Measurements from ENCODE around the gene TCF20. TPM values are rescaled to one million over a fixed set of nuclear protein-coding genes. Genes with fewer than 3 reads are reported as not detected.

The TCF20 gene
- total RNA-seq, 4 donors from 2014 or later, result 17.4 to 28.8 (median 24.7) TPM

GRCh38 chr22:42261296-42261695 is 9.2 kb downstream of the TCF20 start:
- no peak for TF ChIP-seq CTCF (IDR thresholded peaks at IDR 0.05)
- TF ChIP-seq POLR2A (IDR thresholded peaks at IDR 0.05), result no peak
- TF ChIP-seq EP300 (IDR thresholded peaks at IDR 0.05), result no peak
- WGBS, 2 donors, result 75% methylated on average over 1 of the region's 1 CpG
- Histone ChIP-seq H3K36me3 (no peaks in the 10 kb centered on the region), H3K27ac (no peak overlapping the region), H3K4me1 (peaks cover 0 to 15% (median 2%) of the 10 kb centered on the region in 4 donors), H3K9me3 (no peaks in the 10 kb centered on the region), H3K4me3 (no peak overlapping the region), H3K27me3 (no peaks in the 10 kb centered on the region)
- DNase-seq (ENCODE audit: low spot score in 2 of 2), result no peak

- TF ChIP-seq CTCF (IDR thresholded peaks at IDR 0.05), result no peak
- no peak for TF ChIP-seq EP300 (IDR thresholded peaks at IDR 0.05)
- TF ChIP-seq POLR2A (IDR thresholded peaks at IDR 0.05), result no peak
- Histone ChIP-seq H3K27me3 (no peaks in the 10 kb centered on the region), H3K9me3 (no peaks in the 10 kb centered on the region), H3K4me1 (peaks cover 0 to 17% (median 0%) of the 10 kb centered on the region in 4 donors), H3K4me3 (no peak overlapping the region), H3K36me3 (no peaks in the 10 kb centered on the region), H3K27ac (no peak overlapping the region)
- no peak for DNase-seq (ENCODE audit: low spot score in 2 of 2)
- 86 to 87% methylated on average over 5 of the region's 5 CpGs for WGBS, 2 donors
These were observed 12.3 kb downstream of the TCF20 start for GRCh38 chr22:42258126-42258525.

GRCh38 chr22:42257386-42257785 is 13.1 kb downstream of the TCF20 start:
- no peak overlapping the region for H3K4me3 ChIP-seq
- WGBS, 2 donors, result 79 to 86% methylated on average over 2 of the region's 2 CpGs
- no peaks in the 10 kb centered on the region for H3K9me3 ChIP-seq
- H3K4me1 ChIP-seq, result peaks cover 0 to 17% (median 0%) of the 10 kb centered on the region in 4 donors
- no peak overlapping the region for H3K27ac ChIP-seq
- H3K36me3 ChIP-seq, result no peaks in the 10 kb centered on the region
- no peaks in the 10 kb centered on the region for H3K27me3 ChIP-seq
- TF ChIP-seq EP300 (IDR thresholded peaks at IDR 0.05), result no peak
- TF ChIP-seq POLR2A (IDR thresholded peaks at IDR 0.05), result no peak
- no peak for TF ChIP-seq CTCF (IDR thresholded peaks at IDR 0.05)
- no peak for DNase-seq (ENCODE audit: low spot score in 2 of 2)

GRCh38 chr22:42256930-42257329 is 13.5 kb downstream of the TCF20 start:
- Histone ChIP-seq H3K4me3 (no peak overlapping the region), H3K9me3 (no peaks in the 10 kb centered on the region), H3K4me1 (peaks cover 0 to 17% (median 0%) of the 10 kb centered on the region in 4 donors), H3K36me3 (no peaks in the 10 kb centered on the region), H3K27ac (no peak overlapping the region), H3K27me3 (no peaks in the 10 kb centered on the region)
- TF ChIP-seq EP300 (IDR thresholded peaks at IDR 0.05), result no peak
- TF ChIP-seq CTCF (IDR thresholded peaks at IDR 0.05), result no peak
- no peak for TF ChIP-seq POLR2A (IDR thresholded peaks at IDR 0.05)
- DNase-seq (ENCODE audit: low spot score in 2 of 2), result no peak
- 90 to 95% methylated on average over 5 of the region's 5 CpGs for WGBS, 2 donors

- Histone ChIP-seq H3K27me3 (no peaks in the 10 kb centered on the region), H3K4me3 (no peak overlapping the region), H3K27ac (no peak overlapping the region), H3K4me1 (peaks cover 0 to 17% (median 0%) of the 10 kb centered on the region in 4 donors), H3K36me3 (no peaks in the 10 kb centered on the region), H3K9me3 (no peaks in the 10 kb centered on the region)
- WGBS, 2 donors, result 65 to 71% methylated on average over 2 of the region's 2 CpGs
- DNase-seq (ENCODE audit: low spot score in 2 of 2), result no peak
- TF ChIP-seq CTCF (IDR thresholded peaks at IDR 0.05), result no peak
- no peak for TF ChIP-seq POLR2A (IDR thresholded peaks at IDR 0.05)
- no peak for TF ChIP-seq EP300 (IDR thresholded peaks at IDR 0.05)
These were observed 14.2 kb downstream of the TCF20 start for GRCh38 chr22:42256220-42256619.

Data from tibial nerve (tissue), 4 donors.